Activated CD8-positive, alpha-beta memory T cell treated with anti-CD3 and anti-CD28 coated beads, Interleukin-2, amount 50 U/mL, for 24 hours (primary cell): ENCODE data around the gene HYLS1.

Experiments
- DNase-seq: peaks from one replicate; pipeline ENCODE4 v3.0.0-alpha.2; 2020; ENCODE audit errors: extremely low read depth

HYLS1 gene

DNA sequence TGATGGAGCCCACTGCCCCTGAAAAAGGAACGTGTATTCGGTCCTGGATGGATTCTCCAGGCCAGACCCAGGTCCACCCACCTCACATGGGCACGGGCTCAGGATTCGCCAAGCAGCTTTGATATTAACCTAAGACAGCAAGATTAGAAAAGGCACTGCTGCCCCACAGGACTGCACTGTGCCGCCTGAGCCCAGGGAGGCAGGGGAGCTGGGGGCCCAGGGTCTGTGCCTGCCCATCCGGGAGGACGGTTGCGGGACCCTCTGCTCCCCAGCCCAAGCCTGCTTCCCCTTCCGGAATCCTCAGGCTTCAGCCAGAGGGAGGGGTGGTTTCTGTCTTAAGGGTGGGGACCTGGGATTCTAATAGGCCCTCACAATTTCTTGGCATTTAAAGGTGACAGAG lies 44.8 kb downstream of the HYLS1 start:
- no peak for DNase-seq

DNA sequence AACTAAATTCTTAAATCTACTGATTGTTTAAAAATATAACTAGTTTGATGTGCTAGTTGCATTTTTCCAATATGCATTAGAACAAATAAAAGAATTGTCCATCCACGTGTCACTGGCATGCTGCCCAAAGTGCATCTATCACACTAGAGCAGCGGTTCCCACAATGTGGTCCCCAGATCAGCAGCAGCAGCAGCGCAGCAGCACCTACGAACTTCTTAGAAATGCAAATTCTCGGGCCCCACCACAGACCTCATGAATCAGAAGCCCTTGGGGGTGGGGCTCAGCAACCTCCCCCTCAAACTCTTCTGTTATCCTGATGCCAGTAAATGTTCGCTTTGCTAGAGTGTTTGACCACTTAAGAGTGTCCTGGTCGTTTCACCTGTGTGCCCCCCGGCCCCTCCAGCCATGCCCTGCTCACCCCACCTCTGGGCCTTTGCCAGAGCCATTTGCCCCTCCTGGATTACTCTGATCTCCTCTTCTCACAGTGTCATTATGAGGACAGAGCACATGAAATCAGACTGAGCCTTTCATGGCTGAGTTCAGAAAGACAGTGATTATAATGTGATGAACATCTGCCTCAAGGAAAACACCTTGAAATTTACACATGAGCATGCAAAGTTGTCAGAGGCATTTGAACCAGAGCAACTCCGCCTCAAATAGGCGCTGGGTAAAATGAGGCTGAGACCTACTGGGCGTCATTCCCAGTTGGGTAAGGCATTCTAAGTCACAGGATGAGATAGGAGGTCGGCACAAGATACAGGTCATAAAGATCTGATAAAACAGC lies 45.8 kb downstream of the HYLS1 start:
- peak; percentile 5 for DNase-seq

DNA sequence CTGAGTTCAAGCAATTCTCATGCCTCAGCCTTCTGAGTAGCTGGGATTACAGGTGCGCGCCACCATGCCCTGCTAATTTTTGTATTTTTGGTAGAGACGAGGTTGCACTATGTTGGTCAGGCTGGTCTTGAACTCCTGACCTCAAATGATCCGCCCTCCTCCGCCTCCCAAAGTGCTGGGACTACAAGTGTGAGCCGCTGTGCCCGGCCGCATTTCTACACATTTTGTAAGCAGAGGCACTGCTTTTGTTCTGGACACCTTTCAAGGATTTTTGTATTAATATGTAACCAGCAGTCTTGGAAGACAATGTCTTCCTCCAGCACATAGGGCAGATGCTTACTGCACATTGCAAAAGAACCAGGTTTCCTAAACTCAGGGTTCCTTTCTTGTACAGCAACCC lies 47.0 kb downstream of the HYLS1 start:
- DNase-seq: no peak

DNA sequence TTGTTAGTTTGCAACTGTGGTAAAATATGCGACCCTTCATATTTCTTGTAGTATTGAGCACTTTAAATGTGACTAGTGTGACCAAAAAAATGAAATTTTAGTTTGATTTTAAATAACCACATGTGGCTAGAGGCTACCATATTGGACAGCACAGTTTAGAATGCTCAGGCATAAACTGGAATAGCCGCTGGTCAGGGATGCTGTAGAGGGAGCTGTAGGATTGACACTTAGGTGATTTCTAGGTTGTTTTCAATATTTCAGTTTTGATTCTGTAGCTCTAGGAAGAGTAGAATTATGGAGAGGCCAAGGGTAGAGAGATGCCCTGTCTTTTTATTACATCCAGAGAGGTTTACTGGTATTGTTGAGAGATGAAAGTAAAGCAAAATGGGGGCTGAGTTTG lies 47.6 kb downstream of the HYLS1 start:
- DNase-seq: no peak

DNA sequence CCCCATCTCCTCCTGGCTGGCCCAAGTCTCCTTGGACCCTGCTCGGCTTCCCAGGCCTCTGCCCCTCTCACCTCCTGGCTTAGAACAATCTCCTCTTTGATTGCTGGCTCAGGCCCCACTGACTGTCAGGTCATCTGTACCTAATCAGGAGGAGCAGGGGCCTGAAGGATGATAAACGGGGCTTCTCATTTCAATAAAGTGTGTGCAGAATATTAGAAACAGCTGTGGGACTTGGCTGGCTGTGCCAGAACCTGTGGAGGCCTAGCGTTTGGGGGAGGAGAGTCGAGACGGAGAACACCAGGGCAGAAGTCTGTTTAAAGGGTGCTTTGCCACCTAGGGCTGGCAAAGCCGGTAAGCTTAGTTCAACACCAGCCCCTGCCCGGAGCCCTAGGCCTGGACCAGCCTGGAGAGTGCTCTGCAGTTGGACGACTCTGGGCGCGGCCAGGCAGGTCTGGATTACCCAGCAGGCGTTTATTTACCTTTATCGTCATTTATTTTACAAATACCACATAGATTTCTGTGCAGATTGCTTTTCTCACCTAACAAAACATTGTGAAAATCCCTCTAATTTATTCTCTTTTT lies 48.2 kb downstream of the HYLS1 start:
- no peak for DNase-seq

DNA sequence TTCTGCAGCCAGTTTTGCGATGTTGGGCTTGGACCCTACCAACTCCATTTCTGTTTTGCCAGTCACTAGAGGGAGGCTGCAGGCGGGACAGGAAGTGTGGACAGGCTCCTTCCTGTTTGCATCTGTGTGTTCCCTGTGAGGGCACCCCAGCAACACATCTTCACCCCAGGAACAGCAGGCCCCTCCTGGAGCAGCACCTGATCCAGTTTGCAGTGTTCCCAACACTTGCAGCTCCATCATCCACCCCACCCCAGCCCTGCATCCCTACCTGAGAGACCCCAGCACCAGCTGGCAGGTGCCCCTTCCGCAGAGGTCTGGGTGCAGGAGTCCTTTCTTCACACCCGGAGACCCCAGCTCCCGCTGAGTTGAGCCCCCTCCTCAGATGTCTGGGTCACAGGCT lies 51.0 kb downstream of the HYLS1 start:
- no peak for DNase-seq

DNA sequence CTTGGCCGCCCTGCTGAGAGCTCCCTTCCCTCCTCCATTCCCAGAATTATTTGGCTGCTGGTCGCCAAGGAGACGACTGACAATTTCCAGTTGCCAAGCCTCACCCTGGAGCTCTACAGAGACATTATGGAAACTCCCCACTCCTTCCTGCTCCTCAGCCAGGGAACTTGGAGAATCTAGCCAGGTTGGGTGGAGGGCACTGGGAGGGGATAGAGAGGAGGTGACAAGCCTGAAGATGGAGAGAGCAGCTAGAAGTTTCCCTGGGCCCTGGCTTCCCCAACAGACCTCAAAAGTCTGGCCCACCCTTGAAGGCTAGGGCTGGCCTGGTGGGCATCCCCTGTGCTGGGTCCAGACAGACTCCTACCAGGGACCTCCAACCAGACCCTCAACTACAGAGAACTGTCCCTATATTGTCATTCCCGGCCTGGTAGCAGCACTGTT lies 51.6 kb downstream of the HYLS1 start:
- no peak for DNase-seq

DNA sequence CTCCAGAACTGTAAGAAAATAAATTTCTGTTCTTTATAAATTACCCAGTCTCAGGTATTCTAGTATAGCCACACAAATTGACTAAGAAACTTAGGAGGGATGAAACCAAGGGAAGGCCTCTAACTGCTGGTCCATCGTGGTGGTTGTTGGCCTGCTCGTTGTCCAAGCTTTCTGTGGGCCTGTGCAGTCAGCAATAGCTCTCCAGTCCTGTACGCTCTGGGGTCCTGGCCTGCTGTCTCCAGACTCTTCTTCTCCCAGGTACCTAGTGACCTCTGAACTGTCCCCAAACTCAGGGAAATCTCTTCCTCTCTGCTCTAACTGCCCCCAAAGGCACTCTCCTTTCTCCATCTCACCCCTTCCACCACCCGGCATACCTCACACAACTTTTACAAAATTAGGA lies 52.7 kb downstream of the HYLS1 start:
- no peak for DNase-seq

DNA sequence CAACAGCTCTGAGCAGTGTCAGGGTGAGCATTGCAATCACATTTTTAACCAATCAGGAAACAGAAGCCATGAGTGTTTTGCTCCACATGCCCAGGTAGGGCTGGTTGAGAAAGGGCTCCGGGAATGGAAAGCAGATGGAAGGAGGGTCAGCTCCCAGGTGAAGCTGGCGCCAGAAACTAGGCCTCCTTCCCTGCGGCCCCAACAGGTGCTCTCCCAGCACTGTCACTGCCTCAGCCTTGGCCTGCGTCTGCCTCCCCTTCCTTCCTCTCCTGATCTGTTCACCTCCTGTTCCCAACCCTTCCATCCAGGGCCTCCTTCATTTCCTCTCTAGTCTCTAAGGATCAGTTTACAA lies 53.8 kb downstream of the HYLS1 start:
- DNase-seq: no peak

DNA sequence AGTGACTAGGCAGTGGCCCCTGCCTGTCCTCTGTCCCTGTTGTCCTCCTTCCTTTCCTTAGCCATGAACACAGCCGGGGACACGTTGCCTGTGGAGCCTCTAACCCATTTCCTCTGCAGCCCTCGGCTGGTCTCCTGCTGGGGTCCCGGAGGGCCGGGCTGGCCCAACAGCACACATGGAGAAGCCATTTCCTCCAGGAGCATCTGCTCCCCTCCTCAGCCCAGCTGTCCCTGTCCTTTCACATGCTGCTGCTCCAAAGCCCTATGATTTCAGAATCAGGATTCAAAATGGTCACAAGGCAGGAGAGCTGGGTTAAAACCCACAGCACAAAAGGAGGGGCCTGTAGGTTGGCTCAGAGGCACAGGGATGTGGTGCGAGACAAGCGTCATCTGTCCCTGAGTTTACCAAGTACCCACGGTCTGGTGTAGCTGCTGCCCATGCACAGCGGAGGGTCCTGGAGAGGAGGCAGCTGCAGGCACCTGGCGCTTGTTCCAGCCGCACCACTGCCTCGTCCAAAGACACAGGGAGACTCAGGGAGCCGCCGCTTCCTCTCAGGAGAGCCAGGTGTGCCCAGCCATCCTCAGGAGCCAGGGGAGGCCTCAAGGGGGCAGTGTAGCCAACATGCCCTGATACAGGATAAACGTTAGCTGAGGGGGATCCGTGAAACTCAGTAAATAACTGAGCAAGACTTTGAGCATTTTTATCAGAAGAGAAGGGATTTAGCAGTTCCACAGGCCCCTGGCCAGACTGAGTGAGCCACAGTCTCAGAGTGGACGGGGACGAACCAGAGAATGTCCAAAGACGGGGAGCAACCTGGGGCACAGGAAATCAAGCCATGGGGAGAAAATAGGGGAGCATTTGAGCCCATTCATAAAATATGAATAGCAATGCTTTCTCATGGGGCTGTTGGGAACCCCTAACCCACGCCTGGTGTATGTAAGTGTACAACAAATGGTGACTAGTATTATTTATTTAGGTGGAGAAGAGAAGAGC lies 54.4 kb downstream of the HYLS1 start:
- DNase-seq: peak; percentile 4

DNA sequence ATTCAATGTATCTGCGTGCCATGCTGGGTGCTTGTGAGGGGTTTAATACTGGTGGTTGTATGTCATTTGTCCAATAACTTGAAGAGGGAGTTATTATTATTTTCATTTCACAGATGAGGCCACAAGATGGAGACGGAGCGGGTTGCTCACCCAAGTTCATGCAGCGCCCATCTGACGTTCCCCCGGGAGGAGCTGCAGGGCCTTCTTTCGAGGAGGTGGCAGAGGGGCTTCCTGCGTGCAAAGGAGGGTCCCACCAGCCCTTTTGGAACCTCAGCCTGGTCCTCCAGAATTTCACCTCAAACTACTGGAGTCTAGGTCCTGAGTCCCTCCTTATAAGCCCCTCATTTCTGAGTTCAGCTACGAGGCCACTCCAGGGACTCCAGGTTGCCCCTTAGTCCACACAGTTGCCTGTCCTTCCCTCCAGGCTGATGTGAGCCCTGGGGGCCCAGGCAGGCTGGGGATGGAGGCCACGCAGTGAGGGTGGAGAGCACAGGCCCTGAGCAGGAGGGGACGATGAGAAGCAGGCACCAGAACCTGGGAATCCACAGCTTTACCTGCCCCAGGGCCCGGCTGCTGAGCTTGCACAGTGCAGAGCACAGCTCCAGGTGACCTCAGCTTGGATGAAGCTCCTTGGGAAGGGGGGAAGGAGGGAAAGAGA lies 55.4 kb downstream of the HYLS1 start:
- DNase-seq: no peak

DNA sequence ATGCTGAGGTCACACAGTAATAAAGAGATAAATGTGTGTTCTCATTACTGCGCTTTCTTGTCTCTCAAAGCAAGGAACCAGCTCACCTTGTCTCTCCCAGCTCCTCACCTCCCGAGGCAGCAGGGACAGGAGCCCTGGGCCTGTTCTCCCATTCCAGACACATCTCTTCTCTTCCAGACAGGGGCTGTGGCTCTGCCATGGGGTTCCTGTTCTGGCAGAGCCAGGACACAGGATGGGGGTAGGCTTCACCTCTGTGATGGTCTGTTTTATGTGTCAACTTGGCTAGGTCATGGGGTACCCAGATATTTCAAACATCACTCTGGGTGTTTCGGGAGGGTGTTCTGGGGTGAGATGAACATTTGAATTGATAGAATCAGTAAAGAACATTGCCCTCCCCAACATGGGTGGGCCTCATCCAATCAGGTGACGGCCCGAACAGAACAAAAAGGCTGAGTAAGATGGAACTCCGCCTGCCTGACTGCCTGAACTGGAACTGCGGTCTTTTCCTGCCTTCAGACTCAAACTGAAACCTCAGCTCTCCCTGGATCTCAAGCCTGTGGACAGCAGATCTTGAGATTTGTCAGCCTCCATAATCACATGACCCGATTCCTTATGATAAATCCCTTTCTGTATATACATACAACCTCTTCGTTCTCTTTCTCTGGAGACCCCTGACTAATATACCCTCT lies 56.3 kb downstream of the HYLS1 start:
- DNase-seq: no peak

DNA sequence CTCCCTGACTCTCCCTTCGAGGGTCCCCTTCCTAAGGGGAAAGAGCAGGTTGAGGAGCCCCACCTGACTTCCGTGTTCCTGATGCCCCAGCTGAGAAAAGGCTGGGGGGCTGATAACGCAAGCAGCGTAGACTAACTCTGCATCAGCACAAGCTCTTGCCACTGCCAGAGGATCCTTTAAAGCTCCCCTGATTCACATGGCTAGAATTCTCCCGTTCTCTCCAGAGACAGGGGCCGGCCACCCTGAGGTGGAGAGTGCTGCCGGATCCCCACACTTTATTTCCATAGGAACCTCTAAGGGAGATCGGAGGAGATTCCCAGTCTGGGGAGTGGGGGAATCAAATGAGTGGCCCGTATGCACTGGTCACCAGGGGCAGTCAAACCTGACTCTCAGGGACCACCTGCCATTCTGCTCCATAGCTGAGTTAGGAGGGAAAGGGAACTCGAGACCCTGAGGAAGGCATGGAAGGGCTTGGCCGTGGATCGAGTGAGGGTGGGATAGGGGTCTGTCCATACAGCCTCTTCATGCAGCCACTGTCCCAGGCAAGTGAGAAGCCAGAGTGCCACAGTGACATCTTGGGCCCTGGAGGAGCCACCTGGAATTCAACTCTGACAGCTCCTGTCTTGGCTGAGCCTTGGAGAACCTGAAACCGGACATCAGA lies 57.0 kb downstream of the HYLS1 start:
- DNase-seq: no peak

DNA sequence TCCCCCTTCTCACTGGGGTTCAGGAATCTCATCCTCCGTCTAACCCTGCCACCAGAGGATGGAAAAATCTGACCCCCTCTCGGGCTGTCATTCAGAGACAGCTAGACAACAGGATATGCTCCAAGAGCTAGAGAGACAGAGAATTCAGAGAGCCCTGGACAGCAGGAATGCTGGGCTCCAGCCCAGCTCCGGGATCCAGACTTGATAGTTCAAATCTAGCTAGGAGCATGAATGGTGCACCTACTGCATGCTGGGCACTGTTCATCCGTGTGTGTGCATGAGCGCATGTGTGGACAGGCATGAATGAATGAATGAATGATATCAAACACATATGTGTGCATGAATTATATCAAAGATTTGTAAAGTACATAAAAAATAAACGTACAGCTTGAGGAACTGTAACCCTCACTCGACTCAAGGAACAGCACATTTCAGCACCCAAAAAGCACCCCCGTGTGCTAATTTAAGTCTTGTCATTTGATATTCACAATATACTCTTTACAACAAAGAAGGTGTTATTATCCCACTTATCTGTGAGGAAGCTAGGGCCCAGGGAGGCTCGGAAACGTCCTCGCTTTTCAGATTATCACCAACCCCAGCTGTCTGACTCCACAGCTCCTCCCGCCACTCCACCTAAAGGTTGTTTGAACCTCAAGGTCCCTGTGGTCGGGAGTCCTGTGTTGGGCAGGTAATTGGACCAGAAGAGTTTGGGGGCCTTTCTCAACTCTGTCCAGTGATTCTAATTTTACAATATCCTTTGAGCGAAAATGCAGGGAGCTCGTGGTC lies 57.7 kb downstream of the HYLS1 start:
- DNase-seq: no peak

DNA sequence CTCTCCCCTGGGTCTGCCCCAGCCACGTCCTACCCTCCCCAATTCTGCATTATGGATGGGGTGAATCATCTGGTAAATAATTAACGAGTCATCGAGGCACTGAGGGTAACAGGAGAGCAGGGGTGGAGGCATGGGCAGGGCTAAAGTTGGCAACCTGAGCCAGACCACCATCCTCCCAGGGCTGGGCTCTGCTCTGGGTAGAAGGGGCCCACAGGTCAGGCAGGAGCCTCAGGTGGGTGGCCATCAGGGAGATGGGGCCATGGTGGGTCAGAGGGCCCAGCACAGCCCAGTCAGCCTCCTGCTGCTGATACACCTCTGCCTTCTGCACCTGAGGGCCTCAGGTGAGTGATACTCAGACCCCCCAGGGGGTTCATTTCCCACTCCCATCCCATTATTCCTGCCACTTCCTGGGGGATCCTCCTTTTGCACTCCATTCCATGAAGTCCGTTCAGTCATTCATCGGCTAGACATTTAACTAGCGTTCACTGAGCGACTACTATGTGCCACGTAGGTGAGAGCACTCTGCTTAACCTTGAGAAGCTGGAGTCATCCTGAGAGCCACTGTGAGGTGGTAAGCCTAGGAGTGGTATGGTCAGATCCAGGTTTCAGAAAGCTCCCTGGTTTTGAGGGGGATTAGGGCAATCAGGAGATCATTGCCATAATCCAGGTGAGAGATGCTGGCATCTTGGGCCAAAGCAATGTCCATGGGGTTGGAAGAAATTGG lies 58.5 kb downstream of the HYLS1 start, which contains the start of gene VSIG10L2:
TSS of gene VSIG10L2 (plus strand) at position 248 of the 724 bp plus-strand sequence. CDS start at position 260, 12 bp downstream.
- no peak for DNase-seq

DNA sequence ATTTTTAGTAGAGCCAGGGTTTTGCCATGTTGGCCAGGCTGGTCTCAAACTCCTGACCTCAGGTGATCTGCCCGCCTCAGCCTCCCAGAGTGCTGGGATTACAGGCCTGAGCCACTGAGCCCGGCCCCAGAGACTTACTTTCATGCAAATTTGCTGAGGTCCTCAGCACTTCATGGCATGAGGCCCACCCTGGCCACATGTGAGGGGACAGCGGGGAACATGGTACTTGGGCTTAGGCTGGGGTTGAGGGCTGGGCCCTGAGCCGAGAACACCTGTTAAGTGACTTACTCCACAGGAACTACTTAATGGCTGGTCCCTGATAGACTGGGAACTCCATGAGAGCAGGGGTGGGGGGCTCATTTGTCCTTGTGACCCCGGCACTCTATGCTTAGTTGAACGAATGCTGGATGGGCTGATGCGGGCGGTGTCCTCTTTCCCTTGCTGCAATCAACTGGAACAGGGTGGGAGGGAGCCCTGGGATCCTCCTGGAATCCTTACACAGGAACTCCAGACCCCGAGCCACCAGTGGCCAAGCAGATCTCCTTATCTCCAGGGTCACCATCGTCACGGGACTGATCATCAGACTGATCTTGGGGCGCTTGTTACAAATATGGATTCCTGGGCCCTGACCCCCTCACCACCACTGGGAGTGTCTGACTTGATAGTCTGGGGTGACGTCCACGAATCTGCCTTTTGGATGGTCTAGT lies 59.4 kb downstream of the HYLS1 start:
- no peak for DNase-seq

DNA sequence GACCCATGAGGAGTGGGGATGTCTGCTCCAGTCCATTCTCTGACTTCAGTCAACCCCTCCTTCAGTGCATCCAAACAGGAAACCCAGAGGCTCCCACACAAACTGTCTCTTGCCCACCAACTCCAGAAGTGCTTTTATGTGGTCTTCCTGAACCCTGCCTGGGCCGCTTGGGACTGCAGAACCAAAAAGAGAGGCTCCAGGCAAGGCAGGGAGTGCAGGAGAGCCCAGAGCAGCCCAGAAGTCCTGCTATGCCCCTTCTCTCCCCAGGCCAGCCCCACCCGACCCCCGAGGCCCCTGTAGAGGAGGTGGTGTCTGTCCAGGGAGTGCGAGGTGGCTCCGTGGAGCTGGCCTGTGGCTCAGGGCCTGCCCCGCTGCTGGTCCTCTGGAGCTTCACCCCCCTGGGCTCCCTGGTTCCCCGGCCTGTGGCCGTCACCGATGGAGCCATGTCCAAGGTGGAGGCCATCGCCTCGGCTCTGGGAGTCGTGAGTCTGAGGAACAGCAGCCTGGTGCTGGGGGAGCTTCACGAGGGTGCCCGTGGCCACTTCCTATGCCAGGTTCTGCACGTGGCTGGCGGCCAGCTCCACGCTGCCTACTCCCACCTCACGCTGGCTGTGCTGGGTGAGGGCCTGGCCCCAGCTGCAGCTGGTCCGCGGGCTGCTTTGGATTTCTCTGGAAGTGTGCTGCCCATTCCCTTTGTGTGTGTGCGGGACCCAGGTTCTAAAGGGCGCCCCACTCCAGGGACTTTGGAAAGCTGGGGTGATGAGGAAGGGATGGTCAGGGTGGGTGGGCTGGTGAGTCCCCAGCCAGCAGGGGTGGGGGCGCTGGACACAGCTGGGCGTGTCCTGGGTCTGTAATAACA lies 60.2 kb downstream of the HYLS1 start:
- DNase-seq: no peak
